Endothelial cell of hepatic sinusoid (primary cell): Measurements from ENCODE around the gene PXMP4.

ENCODE experiments used
- in situ Hi-C: cut with HindIII; loops from 2 replicates; pipeline ENCODE4 v1.10.0; 2017; ENCODE audit warnings: low sequenced_read_pairs

PXMP4 gene

DNA sequence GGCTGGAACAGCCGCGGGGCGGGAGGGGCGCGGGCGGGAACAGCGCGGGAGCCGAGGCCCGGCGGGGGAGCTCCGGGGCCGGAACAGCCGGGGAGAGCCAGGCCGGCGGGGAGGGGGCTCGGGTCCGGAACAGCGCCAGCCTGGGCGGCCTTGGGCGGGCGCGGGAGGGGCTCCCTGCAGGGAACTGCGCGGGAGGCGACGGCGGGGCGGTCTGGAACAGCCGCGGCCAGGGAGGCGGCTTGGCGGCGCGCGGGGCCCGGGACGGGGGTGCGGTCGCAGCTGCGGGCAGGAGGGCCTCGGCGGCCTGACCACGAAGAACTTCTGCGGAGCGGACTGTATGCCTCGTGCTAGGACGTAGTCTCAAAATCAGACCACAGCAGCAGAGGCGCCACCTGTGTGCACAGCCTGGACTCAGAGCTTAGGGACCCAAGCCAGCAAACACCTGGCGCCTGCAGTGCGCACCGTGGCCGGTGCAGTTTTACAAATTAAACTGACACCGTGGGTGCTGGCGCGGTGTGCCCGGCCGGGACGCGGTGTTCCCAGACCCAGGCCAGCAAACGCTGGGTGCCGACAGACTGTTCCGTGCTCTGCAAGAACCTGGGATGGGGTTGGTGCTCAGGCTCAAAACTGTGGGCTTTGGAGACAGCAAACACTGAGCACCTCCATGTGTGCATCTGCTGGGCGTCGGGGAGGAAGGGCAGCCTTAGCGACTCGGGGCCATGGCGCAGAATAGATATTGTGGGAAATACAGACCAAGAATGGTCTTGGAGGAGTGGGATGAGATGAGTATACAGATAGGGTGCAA is 12.3 kb upstream of the PXMP4 start:
- in situ Hi-C loops, result no loop called here

DNA sequence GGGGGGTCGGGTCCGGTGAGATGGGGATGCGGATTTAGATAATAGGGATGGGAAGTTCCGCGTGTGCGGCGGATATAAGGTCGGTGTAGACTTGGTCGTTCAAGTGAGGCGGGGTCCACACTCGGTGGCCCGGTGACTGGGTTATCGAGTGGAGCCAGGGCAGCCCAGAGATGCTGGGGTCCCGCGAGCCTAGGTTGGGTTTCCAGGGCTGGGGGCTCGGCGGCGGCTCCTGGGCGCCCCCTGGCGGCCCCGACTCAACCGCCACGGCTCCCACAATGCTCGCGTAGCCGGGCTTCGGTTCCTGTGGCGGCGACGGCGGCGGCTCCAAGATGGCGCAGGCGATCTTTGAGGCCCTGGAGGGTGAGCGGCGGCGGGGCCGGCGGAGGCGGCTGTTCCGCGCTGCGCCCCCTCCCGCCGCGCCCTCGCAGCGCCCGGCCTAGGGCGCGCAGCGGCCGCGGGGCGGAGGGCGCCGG is 11.6 kb upstream of the PXMP4 start, which contains the start of gene ZNF341:
ZNF341 (plus strand) TSS at position 304 of the 473 bp plus-strand sequence; CDS start at position 330, 26 bp downstream.
- in situ Hi-C loops, result no loop called here

DNA sequence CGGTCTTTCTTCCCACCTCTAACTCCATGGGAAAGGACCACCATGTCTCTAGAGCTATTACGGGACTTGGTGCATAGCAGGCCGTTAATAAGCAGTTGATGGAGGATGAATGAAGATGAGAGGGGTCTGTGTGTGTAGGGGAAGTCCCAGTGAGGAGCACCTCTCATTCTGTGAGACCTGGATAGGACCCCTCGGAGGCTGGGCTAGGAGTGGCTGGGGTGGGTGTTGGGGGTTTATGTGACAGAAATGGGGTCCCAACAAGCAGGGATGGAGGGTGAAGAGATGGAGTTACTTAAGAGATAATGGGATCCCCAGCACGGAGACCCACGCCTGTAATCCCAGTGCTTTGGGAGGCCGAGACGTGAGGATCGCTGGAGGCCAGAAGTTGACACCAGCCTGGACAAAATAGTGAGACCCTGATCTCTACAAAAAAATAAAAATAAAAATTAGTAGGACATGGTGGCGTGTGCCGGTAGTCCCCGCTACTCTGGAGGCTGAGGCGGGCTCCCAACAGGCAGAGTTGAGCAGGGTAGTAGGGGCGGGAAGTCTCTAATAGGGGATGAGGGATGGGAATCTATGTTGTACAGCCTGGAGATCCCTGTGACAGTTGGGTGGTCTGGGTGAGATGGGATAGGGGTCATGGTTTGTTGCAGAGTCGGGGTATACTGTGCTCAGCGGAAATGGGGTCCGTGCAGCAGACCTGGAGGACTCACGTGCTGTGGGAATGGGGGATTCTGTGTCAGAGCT is 11.0 kb upstream of the PXMP4 start:
- in situ Hi-C loops, result no loop called here

DNA sequence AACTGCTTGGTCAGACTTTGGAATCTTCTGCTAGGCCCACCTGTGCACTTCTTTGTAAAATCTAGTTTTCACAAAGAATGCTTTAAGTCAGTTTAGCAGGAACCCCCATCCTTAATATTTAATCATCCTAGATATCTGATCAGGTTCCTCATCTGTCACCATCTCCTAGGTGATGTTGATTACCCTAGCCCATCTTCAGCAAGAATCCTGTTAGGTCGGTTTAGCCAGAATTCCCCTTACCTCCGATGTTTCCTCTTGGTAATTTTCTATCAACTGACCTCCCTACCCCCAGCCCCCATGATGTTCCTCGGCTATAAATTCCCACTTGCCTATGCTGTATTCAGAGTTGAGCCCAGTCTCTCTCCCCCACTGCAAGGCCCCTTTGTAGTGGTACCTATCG is 9.0 kb upstream of the PXMP4 start:
- in situ Hi-C loops, result no loop called here

DNA sequence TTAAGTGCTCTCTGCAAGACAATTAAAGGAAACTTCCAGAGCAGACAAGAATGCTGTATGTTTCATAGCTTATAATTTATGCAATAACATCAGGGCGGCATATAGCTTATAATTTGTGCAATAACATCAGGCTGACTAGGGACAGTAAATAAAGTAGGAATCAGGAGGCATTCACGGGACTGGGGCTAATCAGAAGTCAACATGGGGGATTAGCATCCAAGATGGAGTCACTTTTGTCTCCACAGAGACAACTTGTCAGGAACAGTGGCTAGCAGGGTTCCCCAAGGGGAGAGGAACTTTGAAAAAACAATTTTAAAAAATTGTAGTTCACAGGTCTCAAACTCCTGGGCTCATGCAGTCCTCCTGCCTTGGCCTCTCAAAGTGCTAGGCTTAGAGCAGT is 8.4 kb upstream of the PXMP4 start:
- in situ Hi-C loops, result no loop called here

DNA sequence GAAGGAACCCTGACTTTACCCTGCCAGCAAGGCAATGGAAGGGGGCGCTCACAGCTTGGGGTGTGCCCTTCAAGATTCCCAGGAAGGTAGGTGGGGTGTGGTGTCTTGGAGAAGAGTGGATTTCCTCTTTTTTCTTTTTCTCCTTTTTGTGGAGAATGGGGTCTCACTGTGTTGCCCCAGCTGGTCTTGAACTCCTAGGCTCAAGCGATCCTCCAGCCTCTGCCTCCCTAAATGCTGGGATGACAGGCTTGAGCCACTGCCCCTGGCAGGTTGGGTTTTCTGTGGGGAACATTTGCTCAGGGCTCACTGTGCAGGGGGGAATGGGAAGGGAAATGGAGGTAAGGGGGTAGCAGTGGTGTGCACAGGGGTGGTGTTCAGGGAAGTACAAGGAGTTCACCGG is 7.7 kb upstream of the PXMP4 start:
- in situ Hi-C loops, result no loop called here

DNA sequence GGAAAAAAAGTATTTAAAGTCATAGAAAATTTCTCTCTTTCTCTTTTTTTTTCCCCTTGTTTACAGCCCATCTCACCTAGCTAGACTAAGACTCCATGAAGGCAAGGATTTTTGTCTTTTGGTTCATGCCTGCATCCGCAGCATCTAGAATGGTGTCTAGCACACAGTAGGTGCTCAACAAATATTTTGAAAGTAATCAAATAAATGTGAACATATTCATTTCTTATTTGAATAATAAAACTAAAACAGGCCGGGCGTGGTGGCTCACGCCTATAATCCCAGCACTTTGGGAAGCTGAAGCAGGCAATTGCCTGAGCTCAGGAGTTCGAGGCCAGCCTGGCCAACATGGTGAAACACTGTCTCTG is 7.0 kb upstream of the PXMP4 start:
- in situ Hi-C loops, result no loop called here

DNA sequence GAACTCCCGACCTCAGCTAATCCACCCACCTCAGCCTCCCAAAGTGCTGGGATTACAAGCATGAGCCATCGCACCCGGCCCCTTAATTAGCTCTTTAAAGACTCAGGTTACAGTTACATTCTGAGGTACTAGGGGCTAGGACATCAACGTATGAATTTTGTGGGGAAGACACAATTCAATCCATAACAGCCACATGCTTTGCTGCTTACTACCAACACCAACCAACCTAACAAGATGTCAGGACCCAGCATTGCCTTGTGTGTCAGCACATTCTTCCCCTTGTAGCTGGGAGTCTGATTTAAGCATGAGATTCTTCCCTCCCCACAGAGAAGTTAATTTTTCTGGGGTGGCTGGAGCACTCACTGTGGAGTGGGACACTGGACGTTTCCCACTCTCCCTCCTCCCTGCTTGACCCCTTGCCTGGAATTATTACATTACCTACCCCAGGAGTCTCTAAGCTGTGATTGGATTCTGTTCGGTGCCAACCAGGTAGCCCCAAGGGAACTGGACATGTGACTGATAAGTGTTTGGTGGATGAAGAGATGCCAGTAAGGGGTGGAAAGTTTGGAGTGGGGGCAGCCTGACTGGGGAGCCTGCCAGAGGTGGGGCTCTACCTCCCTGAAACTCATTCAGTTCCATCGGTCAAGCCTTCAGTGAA is 5.6 kb upstream of the PXMP4 start:
- in situ Hi-C loops, result no loop called here

DNA sequence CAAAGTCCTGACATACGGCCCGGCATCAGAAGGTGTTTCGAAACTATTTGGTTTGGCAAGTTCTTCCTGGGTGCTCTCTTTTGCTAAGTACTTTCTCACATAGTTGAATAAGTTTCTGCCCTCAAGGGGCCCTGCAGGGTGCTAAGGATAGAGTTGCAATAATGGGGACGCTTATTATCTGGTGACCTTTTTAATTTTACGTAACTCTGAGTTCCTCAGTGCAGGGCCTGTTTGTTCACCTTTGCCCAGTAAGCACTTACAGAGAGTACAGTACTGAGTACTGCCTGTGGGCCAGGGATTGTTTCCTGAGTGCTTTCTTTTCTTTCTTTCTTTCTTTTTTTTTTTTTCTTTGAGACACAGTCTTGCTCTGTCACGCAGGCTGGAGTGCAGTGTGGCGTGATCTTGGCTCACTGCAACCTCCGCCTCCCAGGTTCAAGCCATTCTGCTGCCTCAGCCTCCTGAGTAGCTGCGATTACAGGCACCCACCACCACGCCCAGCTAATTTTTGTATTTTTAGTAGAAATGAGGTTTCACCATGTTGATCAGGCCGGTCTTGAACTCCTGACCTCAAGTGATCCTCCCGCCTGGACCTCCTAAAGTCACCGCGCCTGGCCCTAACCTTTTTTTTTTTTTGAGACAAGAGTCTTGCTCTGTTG is 4.5 kb upstream of the PXMP4 start:
- in situ Hi-C loops, result loop anchor here (5.0 kb wide), 1 partner anchor 37 kb away; the partner anchor contains the start of gene E2F1

DNA sequence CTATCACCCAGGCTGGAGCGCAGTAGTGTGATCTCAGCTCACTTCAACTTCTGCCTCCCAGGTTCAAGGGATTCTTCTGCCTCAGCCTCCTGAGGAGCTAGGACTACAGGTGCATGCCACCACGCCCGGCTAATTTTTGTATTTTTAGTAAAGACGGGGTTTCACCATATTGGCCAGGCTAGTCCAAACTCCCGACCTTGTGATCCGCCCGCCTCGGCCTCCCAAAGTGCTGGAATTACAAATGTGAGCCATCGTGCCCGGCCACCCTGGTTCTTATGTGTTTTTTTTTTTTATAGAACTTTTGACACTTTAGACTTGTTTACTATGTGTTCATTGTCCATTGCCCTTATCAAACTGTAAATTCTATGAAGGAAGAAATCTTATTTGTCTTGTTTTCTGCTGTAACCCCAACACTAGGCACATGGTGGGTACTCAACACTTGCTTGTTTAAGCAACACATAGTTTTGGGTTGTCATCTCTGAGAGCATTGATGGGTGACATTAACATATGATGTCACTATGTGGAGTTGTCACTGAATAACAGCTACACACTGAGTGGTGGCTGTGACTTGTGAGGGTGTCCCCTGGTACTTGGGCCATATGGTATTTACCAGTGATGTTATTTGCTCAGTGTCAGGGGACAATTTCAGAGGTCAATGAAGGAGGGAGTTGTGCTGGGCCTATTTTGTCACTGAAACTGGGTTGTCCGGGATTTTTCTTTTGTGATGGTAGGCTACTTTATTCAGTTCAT is 1.5 kb upstream of the PXMP4 start:
- in situ Hi-C loops, result loop anchor here (5.0 kb wide), 1 partner anchor 34 kb away; the partner anchor contains the start of gene E2F1

DNA sequence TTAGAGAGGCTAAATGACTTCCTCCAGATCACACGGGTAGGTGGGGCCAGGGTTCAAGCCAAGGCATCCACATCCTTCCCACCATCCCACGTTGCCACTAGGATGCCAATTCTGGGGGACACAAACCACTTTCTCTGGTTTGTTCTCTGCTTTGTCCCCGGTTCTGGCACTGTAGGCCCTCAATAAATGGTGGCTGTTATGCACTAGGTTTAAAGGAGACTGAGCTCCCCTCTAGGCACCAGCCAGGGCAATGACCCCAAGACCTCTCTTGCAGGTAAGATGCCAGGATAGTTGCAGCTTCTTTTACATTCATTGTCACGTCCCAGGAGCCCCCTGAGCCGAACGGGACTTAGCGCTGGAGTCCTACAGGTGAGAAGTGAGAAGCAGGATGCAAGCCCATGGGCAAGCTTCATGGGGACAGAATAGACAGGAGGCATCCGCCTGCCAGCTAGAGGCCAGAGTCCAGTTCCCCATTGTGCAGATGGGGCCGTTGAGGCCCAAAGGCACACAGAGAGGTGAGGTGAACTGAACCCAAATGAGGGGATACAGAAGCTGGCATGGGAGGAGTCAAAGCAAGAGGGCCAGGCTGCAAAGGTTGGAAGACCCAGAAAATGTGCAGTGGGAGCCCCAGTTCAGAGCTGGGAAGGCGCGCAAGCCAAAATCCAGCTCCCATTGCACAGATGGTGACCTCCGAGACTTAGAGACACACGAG is 677 bp downstream of the PXMP4 start:
- in situ Hi-C loops, result no loop called here

DNA sequence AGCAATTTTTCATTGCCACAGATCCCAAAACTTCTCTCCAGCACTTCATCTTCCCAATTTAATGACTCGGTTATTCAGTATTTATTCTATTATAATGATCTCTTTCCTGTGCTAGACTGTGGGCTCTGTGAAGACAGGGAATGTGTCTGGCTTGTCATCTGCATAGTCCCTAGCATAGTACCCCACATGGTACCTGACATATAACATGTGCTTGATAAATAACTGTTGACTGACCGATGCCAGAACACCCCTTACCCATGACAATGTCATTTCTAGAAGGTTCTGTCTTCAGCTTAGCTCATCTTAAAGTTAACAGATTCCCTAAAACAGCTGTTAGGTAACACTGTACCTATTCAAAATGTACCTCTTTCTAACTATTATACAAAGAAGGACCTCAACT is 3.6 kb downstream of the PXMP4 start:
- in situ Hi-C loops, result no loop called here

DNA sequence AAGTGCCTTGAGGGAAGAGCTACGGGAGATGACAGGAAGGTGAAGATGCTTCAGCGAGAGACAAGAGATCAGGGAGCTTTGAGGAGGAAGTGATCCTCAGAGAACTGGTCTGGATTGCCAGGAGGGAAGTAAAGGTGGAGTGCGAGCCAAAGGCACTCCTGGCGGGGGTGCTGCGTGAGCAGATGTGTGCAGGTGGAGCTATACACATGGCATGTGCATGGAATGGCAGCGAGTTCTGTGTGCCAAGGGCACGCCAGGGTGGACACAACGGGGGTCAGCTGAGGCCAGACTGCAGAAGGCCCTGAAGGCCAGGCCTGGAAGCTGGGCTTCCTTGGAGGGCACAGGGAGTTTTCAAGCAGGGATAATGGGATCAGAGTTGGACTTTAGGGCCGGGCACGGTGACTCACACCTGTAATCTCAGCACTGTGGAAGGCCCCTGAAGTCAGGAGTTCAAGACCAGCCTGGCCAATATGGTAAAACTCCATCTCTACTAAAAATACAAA is 6.2 kb downstream of the PXMP4 start:
- in situ Hi-C loops, result no loop called here

DNA sequence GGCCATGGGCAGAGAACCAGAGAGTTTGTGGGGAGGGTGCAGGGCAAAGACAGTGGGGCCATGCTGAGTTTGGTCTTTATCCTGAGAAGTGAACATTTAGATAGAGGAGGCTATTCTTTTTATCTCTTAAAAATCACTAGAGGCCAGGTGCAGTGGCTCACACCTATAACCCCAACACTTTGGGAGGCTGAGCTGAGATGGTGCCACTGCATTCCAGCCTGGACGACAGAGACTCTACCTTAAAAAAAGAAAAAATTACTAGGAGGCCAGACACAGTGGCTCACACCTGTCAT is 8.7 kb downstream of the PXMP4 start:
- in situ Hi-C loops, result no loop called here

DNA sequence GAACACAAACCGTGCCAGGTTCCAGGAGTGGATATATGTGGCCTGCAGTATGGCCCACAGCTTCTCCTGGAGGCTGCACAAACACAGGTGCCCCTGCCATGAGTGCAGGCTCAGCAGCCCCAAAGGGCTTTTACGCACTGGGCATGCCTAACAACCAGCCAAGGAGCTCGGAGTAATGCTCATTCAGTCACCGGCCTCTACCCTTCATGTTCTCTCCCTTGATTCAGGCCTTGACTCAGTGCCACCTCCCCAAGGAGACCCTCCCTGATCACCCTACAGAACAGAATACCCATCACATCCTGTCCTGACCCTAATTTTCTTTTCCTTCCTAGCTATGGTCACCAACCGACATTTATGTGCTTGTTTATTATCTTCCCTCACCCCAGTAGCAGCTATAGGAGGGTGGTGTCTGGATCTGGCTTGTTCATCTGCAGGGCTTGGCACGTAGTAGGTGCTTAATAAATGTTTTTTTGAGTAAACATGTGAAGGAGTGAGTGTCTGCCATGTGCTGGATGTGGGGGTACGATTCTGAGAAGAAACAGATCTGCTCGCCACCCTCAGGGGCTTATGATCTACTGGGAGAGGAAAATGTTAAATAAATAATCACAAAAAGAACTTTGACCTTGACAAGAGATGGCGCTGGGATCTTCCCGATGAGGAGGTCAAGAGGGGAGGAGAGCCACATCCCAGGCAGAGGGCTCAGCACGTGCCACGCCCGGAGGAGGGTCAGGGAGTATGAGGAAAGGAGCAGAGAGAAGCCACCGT is 9.2 kb downstream of the PXMP4 start:
- in situ Hi-C loops, result no loop called here

DNA sequence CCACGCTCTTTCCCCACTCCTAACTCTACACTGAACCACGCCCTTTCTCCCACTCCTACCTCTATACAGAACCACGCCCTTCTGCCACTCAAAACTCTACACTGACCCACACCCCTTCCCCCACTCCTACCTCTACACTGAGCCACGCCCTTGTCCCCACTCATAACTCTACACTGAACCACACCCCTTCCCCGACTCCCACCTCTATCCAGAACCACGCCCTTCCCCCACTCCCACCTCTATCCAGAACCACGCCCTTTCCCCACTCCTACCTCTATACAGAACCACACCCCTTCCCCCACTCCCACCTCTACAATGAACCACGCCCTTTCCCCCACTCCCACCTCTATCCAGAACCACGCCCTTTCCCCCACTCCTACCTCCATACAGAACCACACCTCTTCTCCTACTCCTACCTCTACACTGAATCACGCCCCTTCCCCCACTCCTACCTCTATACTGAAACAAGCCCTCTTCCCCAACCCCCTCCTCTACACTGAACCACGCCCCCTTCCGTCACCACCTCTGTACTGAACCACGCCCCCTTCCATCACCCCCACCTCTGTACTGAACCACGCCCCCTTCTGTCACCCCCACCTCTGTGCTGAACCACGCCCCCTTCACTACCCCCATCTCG is 10.1 kb downstream of the PXMP4 start:
- in situ Hi-C loops, result no loop called here

DNA sequence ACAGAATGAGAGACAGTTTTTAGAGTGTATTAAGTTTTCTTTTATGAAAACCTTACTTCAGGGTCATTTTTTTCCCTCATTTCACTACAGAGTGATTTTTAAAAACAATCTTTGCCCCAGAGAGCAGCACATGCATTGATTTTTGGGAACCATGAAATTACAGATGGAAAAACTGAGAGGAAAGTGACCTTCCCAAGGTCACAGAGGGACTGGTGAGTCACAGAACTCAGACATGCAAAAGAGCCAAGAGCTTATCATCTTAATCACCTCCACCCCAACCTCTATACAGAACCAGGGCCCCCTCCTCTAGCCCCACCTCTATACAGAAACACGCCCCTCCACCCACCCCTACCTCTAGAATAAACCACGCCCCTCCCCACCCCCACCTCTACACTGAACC is 10.7 kb downstream of the PXMP4 start:
- in situ Hi-C loops, result no loop called here

DNA sequence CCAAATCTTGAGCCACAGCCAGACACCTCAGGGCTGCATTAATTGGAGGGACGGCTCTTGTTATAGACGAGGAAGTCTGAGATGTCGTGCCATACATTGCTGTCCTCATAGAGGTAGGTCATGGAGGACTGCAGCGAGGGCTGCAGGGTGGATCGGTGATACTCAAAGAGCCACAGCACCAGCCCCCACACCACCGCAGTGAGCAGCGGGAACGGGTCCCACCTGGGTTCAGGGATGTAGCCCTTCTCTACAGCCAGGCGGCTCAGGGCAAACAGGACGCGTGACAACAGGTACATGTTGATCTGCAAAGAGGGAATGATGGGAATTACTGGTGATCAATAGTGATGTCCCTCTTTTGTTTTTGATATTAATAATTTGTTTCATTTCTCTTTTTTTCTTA is 12.4 kb downstream of the PXMP4 start:
- in situ Hi-C loops, result no loop called here
